NCI-H1930 (cell line): ENCODE results near the gene MOV10L1.
"Not testable (repeated sequence)": the region's sequence is repeated elsewhere in the genome, so short reads cannot be mapped to it uniquely, and the experiment has no call there.

Source experiments
- DNase-seq, 2 experiments: peaks; one replicate each; lab custom pipeline; 2025; lab: John Stamatoyannopoulos, UW

MOV10L1 gene

DNA sequence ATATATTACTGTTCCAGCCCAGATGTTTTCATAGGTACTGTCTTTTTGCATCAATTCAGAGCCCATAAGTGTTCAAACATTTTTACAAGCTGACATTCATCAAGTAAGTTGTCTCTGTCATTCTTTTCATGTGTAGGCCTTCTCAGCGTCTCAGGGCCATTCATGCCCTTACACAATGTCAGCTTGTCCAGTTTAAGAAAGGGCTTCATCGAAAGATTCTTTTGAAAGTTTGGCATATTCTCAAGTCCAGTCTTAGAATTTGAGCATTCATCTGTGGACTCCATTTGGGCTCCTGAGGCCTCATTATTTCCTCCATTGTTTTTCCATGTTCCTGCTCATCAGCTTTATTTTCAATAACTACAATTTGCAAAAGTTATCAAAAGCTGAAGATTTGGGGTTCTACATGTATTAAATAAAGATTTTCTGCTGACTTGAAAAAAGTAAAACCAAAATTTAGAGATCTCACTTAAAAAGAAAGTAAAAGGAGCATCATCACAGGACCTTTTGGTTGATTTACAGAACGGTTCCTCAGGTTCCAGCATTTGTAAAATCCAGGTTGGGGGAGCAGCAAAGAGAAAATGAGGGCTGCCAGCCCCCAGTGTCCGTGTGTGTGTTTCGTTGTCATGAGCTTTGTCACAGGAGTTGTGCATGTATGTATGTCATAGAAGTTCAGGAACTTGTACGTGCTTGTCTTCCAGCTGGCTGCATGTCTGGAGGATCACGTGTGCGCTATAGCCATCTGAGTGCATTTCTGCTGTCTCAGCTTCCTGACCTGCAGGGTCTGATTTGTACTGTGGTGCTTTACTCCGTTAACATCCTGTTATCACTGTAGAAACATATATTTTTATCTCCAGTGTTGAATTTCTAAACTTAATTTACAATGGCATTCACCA lies 15.6 kb downstream of the MOV10L1 start:
- no peak for DNase-seq

DNA sequence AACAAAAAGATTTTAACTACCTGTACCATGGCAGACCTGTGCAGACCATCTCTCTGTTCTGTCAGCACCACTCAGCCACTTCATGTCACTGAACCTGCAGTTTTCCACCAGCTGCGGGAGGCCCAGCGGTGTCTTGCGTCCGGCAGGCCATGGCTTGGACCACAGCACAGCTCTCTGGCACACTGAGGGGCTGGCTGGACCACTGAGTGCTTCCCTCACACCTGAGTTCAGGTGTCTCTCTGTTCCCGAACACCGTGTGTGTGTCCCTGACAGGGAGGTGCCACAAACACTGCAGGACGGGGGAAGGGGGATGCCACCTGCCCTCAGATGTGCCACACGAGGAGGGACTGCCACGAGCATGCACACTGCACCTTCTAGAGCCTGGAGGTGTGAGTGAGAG lies 17.7 kb downstream of the MOV10L1 start:
- no peak for DNase-seq

DNA sequence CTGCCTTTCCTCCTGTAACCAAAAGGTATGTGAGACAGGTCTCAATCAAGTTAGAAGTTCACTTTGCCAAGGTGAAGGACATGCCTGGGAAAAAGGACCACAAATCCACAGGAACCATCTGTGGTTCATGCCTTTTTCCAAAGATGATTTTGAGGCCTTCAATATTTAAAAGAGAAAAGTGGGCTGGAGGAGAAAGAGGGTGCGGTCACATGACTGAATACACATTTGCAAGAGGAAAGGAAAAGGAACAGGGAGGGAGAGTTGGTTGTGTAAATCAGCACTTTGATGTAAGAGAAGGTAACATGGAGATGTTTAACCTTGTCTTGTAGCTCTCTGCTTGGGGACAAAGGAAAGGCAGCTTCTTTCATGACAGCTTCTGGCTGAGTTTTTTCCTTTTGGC lies 21.2 kb downstream of the MOV10L1 start:
- DNase-seq: no peak

DNA sequence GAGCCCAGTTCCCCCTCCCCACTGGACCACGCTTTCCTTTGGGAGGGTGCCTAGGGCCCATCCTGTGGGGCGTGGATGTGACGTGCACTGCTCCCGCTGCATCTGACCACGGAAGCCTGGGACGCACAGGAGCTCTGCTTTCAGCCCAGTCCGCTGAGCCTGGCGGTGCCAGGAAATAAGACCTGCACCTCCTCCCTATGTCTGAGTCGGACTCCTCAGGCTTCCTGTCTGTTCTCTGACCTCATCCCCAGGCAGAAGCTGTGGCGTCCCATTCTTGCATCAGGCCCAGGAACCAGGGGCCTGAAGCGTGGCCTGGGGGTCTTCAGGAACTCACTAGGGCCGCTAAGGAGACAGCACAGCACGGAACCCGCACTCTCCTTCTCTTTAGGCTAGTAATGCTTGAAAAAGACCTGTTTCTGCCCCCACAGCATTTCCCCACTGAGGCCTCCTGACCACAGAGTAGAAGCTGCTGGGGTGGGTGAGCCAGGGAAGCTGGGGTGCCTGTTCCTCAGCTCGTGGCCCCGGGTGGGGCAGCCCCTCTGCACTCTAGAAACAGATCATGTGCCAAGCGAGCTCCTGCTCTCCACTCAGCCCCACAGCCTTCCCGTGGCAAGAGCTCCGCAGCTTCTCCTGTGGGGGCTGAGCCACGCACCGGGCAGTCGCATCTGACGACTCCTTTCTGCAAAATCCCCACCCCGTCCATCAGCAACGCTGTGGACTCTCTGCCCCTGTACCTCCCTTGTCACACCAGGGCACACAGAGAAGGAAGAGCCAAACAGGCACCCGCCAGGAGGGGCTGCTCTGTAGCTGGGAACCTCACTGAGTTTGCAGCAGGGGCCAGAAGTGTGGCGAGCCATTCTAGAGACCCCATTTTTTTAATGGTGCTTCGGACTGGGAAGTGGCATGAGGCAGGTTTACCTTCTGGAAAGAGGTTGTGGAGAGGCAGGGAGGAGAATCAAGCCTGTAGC lies 22.6 kb downstream of the MOV10L1 start:
- DNase-seq: no peak

DNA sequence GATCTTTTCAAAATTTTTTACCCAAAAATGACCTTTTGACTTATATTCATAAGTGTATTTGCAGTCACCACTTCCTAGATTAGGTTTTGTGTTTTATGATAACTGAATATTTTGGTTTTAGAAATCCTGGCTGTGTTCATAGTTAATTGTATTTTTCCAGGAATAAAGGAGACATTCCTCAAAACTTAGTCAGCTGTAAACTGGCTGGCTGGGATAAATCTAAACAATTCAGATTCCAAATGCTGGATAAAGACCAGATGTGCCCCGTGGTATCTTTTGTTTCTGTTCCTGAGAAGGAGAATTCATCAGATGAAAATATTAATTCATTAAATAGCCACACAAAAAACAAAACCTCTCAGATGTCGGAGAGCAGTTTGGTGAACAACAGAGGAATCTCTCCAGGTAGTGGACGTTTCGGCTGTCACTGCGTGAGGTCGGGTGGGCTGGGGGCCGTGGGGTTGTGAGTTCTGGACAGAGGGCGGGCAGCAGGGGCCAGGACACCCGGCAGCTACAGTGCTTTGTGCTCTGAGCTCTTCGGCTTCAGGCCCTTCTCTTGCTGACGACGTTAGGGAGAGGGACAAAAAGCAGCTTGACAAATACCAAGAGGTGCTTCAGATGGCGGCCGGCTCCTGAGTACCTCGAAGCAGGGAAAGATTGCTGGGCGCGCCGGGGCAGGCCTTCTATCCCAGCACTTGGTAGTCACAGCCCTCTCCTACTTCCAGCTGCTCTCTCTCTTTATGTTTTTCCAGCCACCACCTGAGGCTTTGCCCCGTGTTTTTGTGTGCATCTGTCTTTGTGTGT lies 24.6 kb downstream of the MOV10L1 start:
- no peak for DNase-seq

DNA sequence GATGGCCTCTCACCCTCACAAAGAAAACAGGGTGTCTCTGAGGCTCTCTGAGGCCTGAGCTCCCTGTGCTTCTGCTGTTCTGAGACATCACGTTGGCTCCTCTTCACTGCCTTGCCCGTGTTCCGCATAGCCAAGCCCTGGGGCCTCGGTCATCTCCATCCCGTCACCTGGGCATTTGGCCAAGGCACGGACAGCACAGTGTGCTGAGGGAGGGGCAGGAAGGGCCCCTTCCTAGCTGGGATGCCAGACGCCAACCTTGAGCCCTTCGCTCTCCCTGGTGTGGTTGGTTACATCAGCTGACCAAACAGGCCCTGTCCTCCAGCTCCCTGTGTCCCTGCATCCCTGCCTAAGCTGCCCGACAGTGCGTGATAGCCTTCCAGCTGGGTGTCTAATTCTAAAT lies 25.9 kb downstream of the MOV10L1 start:
- no peak for DNase-seq

DNA sequence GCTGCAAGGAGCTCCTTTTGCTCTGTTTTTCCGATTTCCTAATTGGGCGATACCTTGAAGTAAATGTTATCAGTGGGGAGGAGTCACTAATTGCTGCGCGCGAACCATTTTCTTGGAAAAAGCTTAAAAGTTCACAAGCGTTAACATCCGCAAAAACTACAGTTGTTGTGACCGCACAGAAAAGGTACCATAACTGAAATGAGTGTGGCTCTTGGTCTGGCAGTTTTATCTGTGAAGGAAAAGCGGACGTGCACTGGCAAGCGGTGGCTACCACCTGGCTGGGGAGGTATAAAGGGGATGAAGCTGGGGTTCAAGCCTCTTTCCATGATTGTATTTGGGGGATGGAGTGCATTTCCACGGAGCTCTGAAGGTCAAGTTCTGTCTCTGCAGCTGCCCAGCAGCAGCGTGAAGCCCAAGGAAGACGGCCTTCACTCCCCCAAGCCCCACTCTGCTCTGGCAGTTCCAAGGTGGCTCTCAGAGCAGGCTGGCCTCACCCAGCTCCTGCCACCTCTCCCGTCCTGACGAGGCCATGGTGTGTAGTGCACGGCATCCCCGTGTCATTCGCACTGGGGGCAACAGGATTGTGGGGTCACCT lies 27.5 kb downstream of the MOV10L1 start:
- DNase-seq: no peak

DNA sequence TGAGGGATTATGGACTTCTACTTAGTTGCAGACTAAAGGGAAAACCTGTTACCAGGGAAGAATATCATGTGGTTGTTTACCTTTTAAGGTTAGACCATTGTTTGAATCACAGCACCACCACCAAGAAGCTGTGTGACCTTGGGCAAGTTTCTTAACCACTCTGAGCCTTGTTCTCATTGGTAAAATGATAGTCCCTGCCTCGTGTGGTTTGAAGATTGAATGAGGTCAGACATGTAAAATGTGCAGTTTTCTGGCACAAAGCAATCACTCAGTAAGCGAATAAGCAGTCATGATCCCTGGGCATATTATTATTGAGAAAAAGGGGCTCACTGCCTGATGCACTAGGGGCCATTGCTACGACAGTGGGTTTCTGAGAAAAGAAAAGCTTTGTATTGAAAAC lies 28.3 kb downstream of the MOV10L1 start:
- DNase-seq: no peak

DNA sequence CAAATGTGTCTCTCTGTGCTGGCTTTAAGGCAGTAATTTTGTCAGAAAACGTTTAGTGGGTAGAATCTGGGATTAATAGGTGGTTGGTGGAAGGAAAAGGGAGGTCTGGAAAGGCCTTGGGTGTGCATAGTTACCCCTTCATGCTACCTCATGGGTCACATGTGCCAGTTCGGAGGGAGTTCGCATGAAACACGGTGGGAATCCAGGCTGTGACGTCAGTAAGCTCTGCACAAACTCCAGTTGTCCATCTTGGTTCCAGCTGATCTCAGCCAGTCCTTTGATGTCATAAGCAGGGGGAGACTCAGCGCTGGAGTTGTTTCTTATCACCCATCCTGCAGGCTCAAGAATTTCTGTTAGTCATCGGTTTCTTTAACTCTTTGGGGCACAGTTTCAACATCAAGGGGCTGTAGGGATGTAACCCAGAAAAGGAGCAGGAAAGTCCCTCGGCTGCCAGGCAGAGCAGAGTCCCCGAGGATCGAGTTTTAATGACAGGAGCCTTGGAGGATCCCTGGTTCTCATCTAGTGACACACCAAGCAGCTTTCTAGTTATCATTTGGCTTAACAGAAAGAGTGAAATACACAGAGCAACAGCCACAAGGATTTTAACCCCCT lies 28.9 kb downstream of the MOV10L1 start:
- DNase-seq: no peak

DNA sequence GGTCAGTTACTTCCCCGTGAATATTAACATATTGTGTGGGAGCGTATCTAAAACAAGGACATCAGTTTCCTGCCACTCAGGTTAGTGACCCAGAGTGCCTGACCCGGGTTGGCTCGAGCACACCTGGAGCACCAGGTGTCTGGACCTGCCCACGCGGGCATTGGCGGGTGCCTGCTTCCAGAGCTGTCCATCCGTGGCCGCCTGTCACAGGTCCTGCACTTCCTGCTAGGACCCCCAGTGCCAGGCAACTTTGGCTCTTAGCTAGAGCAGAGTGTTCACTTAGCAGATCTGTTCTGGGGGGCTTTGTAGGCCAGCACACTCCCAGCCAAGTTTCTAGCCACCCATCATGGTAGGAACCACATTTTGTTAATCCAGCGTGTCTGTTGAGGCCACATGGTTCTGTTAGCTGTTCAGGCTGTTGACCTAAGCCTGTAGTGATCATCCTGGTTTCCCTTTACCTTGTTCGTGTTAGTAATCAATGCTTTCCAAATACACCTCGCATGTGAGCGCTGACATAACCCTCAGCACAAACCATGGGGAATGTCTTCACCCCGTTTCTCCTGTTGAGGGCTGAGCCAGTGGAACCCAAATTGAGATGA lies 29.5 kb downstream of the MOV10L1 start:
- no peak for DNase-seq

DNA sequence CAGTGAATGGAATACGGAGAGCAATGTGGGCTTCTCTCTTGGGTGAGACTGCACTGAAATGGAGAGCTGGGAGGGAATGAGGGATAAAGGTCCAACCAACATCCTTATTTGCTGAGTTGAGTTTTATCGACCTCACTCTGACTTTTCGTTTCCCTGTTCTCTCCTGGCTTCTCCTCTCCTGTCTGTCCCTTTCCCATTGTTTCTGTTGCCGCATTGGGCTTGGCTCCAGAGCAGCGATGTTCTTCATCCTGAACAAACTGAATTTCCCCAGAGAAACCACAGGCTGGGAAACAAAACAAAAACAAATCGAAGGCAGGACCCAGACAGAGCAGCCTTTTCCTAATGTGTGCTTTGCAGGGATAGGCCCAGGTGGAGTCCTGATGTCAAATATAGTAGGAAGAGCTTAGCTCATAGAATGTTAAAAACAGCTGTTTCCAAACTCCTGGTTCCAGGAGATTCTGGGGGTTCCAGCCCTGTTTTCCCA lies 30.0 kb downstream of the MOV10L1 start:
- no peak for DNase-seq

DNA sequence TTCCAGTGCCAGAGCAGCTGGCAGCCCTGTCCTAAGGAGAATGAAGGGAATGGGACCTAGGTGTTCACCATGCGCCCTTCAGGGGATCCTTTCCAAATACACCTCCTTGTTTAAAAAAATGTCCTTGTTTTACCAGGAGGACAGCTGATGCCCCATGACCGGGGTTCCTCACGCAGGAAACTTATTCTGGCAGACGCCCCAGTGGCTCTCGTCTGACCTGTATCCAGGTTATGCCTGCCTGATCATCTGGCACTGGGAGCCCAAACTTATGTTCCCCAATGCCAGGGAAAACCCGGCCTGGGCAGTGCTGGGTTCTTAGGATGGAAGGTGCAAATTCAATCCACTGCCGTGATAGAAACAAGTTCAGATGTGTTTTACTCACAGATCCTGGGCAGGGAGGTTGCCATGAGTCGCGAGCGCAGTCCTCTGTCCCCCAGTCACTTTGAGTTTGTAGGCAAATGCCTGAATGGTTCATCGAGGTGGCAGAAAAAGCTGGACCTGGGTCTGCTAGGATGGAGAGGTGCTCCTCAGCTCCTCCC lies 31.5 kb downstream of the MOV10L1 start:
- no peak for DNase-seq

DNA sequence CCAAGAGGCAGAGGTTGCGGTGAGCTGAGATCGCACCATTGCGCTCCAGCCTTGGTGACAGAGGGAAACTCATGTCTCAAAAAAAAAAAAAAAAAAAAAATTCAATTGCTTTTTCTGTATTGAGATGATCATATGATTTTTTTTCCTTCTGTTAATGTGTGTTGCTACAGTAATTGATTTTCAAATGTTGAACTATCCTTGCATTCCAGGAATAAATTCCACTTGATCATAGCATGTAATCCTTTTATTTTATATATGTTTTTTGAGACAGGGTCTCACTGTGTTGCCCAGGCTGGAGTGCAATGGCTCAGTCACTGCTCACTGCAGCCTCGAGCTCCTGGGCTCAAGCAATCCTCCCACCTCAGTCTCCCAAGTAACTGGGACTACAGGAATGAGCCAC lies 33.3 kb downstream of the MOV10L1 start:
- no peak for DNase-seq

DNA sequence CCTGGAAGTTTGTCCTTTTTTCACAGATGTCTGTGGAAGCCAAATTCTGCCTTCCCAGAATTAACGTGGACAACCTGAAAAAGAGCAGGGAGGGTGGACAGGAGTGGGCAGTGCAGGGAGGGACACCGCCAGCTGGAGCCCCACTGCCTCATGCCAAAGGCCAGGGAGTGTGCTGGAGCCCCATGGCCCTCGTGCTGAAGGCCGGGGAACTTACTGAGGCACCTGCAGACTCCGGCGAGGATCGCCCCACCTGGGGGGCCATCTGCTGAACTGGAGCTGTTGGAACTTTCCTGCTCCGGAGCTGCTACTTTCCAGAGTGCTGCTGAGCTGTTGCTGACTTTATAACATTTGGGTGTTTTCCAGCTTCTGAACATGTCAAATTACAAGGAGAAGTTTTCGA lies 35.2 kb downstream of the MOV10L1 start:
- DNase-seq: no peak

DNA sequence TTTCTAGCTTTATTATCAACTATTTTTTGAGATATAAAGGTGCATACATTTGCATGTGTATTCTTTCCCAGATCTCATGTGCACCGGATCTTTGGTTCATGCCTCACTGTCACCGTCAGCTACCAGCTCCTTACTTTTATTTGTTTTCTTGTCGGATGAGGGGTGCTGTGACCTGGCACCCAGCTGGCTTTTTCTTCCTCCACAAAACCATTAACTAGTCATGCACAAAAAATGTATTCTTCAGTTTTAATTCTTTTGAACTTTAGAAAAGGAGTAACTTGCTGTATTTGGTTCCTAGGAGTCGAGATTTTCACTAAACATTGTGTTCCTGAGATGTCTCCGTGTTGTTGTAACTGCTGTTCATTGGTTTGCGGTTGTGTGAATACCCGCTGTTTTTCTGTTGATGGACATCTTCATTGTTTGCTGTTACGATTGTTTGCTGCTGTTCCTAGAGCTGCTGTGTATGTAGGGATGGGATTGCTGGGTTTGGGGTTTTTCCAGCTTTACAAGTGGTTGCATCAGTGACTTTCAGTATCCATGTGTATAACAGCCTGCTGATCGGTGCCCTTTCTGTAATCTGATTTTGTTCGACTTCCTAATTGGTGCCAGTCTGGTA lies 39.4 kb downstream of the MOV10L1 start:
- DNase-seq: peak in 1 of 2 experiments; percentile 65

DNA sequence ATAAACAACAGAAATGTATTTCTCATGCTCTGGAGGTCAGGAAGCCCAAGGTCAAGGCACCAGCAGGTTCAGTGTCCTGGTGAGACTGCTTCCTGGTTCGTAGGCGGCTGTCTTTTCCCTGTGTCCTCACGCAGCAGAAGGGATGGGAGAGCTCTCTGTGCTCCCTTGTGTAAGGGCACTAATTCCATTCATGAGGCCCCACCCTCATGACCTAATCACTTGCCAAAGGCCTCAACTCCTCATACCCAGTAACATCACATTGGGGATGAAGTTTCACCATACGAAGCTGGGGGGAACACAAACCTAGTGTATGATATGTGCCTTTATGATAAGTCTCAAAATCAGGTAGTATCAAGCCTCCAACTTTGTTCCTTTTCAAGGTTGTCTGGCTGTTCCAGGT lies 42.1 kb downstream of the MOV10L1 start:
- DNase-seq: no peak

DNA sequence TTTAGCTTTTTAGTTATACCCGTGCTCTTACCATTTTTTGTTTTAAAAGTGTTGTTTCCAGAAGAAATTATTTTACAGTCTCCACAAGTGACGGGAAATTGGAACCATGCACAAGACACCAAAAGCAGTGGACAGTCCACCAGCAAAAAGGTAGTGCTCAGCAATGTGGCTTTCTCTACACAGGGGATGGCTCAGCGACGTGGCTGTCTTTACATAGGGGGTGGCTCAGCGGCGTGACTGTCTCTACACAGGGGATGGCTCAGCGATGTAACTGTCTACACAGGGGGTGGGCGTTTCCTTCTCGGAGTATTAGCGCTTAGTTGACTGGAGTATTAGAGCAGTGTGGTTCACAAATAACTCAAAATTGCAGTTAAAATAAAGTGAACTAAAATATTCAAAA lies 44.7 kb downstream of the MOV10L1 start:
- no peak for DNase-seq

DNA sequence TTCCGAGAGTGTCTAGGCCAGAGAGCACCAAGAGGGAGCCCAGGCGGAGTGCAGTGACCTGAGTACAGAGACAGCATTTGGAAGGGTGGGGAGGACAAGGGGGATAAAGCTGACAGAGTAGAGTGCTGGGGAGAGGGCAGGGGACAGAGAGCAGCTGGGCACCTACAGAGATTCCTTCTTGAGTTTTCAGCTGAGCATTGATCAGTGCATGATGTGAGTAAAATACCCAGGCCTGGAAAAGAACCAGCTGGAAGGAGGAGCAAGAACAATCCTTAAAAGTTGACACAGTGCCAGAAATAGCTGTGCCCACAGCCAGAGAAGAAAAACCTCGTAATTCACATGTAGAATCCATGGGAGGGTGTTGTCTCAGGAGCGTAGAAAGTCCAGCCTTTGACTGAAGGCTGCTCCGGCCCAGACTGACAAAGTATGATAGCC lies 46.8 kb downstream of the MOV10L1 start:
- no peak for DNase-seq

DNA sequence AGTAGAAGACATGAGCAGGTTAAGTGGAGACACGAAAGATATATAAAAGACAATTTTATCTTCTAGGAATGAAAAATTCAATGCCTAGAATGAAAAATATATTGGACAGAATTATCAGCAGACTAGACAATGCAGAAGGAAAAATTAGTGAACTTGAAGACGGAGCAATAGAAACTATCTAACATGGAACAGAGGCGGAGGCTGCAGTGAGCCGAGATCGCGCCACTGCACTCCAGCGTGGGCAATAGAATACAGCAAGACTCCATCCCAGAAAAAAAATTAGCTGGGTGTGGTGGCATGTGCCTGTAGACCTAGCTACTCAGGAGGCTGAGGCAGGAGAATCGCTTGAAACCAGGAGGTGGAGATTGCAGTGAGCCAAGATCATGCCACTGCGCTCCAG lies 47.5 kb downstream of the MOV10L1 start:
- not testable (repeated sequence) for DNase-seq

DNA sequence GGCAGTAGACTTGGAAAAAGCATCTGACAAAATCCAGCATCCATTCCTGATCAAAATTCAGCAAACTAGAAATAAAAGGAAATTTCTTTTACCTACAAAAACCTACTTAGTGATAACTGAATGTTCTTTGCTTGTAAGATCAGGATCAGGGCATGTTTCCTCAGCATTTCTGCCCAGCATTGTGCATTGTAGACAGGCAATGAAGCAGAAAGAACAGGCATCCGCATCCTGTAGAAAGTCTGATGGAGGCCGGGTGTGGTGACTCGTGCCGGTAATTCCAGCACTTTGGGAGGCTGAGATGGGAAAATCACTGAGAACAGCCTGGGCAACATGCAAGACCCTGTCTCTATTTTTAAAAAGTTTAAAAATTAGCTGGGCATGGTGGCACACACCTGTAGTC lies 48.2 kb downstream of the MOV10L1 start:
- no peak for DNase-seq
